Central memory CD8-positive, alpha-beta T cell (primary cell): ENCODE measurements around the gene SPAST.
A peak's percentile ranks its signal among the peaks of the same experiment; 100 is the strongest.

Experiments
- ATAC-seq: fragments of 150-1000 bp; cut with Tn5 transposase; replicated peaks from 2 replicates; pipeline ENCODE4 v1.10.0; 2022; ENCODE audit warnings: mild to moderate bottlenecking, moderate FRiP score, moderate number of reproducible peaks; ENCODE audit not compliant: poor library complexity, severe bottlenecking; ENCODE audit errors: extremely low read depth
- DNase-seq, 2 donors: peaks; one replicate each; pipeline ENCODE4 v3.0.0; 2021; ENCODE audit warnings: low spot score in 2 of 2
- H3K27ac Mint-ChIP-seq: one replicate; pipeline ENCODE4 v1.8.0; 2022; ENCODE audit warnings: low read depth, mild to moderate bottlenecking, moderate library complexity, mixed read lengths
- H3K27me3 Mint-ChIP-seq: one replicate; pipeline ENCODE4 v1.8.0; 2022; ENCODE audit warnings: mixed read lengths
- H3K36me3 Mint-ChIP-seq: one replicate; pipeline ENCODE4 v1.8.0; 2022; ENCODE audit warnings: mild to moderate bottlenecking, moderate library complexity, mixed read lengths; ENCODE audit not compliant: insufficient read depth
- H3K4me1 Mint-ChIP-seq: one replicate; pipeline ENCODE4 v1.8.0; 2022; ENCODE audit warnings: mixed read lengths
- H3K4me3 Mint-ChIP-seq: one replicate; pipeline ENCODE4 v1.8.0; 2022; ENCODE audit warnings: mild to moderate bottlenecking, moderate library complexity, mixed read lengths
- H3K9me3 Mint-ChIP-seq: one replicate; pipeline ENCODE4 v1.8.0; 2022; ENCODE audit warnings: mixed read lengths

The SPAST gene

GRCh38 chr2:32061973-32062861, 1.1 kb upstream of the SPAST start:
- no peak for DNase-seq
- no peaks in the 10 kb centered on the region for H3K9me3 Mint-ChIP-seq
- ATAC-seq, result no peak
- H3K27me3 Mint-ChIP-seq, result no peaks in the 10 kb centered on the region
- peak overlapping the region; percentile 92 for H3K27ac Mint-ChIP-seq
- peak overlapping the region; percentile 95 for H3K4me3 Mint-ChIP-seq
- peaks cover 24% of the 10 kb centered on the region for H3K4me1 Mint-ChIP-seq
- H3K36me3 Mint-ChIP-seq, result peaks cover 15% of the 10 kb centered on the region

DNA sequence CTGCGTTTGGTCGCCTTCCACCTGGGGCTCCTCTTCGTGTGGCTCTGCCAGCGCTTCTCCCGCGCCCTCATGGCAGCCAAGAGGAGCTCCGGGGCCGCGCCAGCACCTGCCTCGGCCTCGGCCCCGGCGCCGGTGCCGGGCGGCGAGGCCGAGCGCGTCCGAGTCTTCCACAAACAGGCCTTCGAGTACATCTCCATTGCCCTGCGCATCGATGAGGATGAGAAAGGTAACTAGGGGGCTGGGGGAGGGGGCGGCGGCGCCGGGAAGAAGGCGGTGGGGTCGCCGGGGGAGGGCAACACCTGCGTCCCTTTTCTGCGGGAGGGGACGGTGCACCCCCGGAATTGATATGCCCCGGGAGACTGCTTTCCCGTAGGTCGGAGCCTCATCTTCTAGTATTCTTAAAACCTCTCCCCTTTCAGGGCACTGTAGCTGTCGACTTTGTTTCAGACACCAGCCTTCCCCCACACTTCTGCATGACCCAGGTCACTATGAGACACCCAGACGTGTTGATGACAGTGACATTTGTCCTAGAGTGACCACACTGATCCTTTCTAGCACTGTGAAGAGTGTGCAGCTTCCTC, 755 bp downstream of the SPAST start:
- DNase-seq (peak in 1 of 2 donors; percentile 15), ATAC-seq (no peak)
- H3K36me3 Mint-ChIP-seq, result peaks cover 15% of the 10 kb centered on the region

GRCh38 chr2:32064713-32065112, 1.4 kb downstream of the SPAST start:
- H3K27ac Mint-ChIP-seq, result peak overlapping the region; percentile 53
- ATAC-seq (no peak), DNase-seq (no peak)
- no peaks in the 10 kb centered on the region for H3K27me3 Mint-ChIP-seq
- no peaks in the 10 kb centered on the region for H3K9me3 Mint-ChIP-seq
- H3K36me3 Mint-ChIP-seq, result peaks cover 15% of the 10 kb centered on the region
- peaks cover 26% of the 10 kb centered on the region for H3K4me1 Mint-ChIP-seq
- H3K4me3 Mint-ChIP-seq, result peak overlapping the region; percentile 95

More for the DNA sequence above, 755 bp downstream of the SPAST start:
- H3K27ac Mint-ChIP-seq, result peak overlapping the region; percentile 53
- H3K4me1 Mint-ChIP-seq, result peaks cover 26% of the 10 kb centered on the region
- H3K9me3 Mint-ChIP-seq, result no peaks in the 10 kb centered on the region
- H3K4me3 Mint-ChIP-seq, result peak overlapping the region; percentile 95
- no peaks in the 10 kb centered on the region for H3K27me3 Mint-ChIP-seq

DNA sequence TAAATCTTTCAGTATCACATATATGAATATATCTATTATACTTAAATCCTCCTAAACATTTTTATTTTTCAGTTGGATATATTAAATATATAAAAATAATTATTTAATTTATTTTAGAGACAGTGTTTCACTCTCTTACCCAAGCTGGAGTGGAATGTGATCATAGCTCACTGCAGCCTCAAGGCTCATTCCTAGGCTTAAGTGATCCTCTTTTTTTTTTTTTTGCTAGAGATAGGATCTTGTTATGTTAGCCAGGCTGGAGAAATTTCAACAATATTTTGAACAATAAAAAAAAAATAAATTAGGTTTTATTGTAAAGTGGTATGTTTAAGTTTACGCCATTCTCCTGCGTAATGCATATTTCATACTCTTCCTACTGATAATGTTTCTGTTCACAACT, 4.2 kb downstream of the SPAST start:
- no peak overlapping the region for H3K4me3 Mint-ChIP-seq
- no peak overlapping the region for H3K27ac Mint-ChIP-seq
- H3K9me3 Mint-ChIP-seq, result no peaks in the 10 kb centered on the region
- ATAC-seq, result no peak
- H3K27me3 Mint-ChIP-seq, result no peaks in the 10 kb centered on the region
- peaks cover 37% of the 10 kb centered on the region for H3K4me1 Mint-ChIP-seq
- peaks cover 17% of the 10 kb centered on the region for H3K36me3 Mint-ChIP-seq
- no peak for DNase-seq

DNA sequence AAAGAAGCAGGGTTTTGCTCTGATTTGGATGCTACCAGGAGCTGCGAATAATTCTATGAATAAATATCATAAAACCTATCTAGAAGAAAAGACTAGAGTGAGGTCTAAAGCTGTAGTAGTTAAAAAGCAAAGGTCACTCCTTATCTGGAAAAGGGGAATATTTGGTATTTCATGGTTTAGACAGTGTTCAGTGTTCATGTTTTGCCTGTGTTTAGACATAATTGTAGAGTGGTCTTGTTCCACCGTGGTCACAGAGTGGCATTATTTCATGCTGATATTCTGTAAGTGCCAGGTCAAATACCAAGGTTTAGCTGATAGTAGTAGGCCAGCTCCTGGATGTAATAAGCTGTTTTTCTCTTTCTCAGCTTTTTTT, 10.8 kb downstream of the SPAST start:
- peak overlapping the region; percentile 27 for H3K27ac Mint-ChIP-seq
- H3K9me3 Mint-ChIP-seq, result no peaks in the 10 kb centered on the region
- DNase-seq, result no peak
- H3K36me3 Mint-ChIP-seq, result peaks cover 25% of the 10 kb centered on the region
- H3K27me3 Mint-ChIP-seq, result no peaks in the 10 kb centered on the region
- H3K4me1 Mint-ChIP-seq, result peaks cover 39% of the 10 kb centered on the region
- H3K4me3 Mint-ChIP-seq, result no peak overlapping the region
- ATAC-seq, result no peak

DNA sequence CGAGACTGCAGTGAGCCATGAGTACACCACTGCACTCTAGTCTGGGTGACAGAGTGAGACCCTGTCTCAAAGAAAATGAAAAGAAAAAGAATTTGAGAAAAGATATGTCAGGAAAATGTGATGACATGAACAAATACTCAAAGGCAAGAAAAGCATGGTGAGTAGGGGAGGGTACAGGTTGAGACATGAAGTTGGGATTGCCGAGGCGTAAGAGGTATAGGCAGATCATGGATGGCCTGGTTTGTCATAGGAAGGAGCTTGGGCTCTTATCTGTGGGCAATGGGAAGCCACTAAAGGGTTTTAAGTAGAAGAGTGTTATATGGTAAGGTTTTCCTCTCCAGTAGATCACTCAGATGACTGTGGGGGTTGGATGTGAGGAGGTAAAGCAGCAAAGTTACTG, 32.3 kb downstream of the SPAST start:
- peaks cover 15% of the 10 kb centered on the region for H3K36me3 Mint-ChIP-seq
- H3K27me3 Mint-ChIP-seq, result no peaks in the 10 kb centered on the region
- no peaks in the 10 kb centered on the region for H3K9me3 Mint-ChIP-seq
- no peaks in the 10 kb centered on the region for H3K4me1 Mint-ChIP-seq
- peak overlapping the region; percentile 5 for H3K27ac Mint-ChIP-seq
- DNase-seq (no peak), ATAC-seq (no peak)
- H3K4me3 Mint-ChIP-seq, result no peak overlapping the region

- peaks cover 22% of the 10 kb centered on the region for H3K36me3 Mint-ChIP-seq
Measured at GRCh38 chr2:32108111-32108510, 44.8 kb downstream of the SPAST start.

GRCh38 chr2:32118055-32118454, 54.7 kb downstream of the SPAST start:
- Mint-ChIP-seq H3K4me3 (no peak overlapping the region), H3K9me3 (no peaks in the 10 kb centered on the region), H3K27ac (no peak overlapping the region), H3K4me1 (no peaks in the 10 kb centered on the region), H3K27me3 (no peaks in the 10 kb centered on the region), H3K36me3 (peaks cover 24% of the 10 kb centered on the region)
- ATAC-seq (no peak), DNase-seq (no peak)

More at GRCh38 chr2:32108111-32108510, 44.8 kb downstream of the SPAST start:
- no peak for DNase-seq
- ATAC-seq, result no peak
- Mint-ChIP-seq H3K27me3 (no peaks in the 10 kb centered on the region), H3K9me3 (no peaks in the 10 kb centered on the region), H3K27ac (no peak overlapping the region), H3K4me1 (peaks cover 12% of the 10 kb centered on the region), H3K4me3 (no peak overlapping the region)

DNA sequence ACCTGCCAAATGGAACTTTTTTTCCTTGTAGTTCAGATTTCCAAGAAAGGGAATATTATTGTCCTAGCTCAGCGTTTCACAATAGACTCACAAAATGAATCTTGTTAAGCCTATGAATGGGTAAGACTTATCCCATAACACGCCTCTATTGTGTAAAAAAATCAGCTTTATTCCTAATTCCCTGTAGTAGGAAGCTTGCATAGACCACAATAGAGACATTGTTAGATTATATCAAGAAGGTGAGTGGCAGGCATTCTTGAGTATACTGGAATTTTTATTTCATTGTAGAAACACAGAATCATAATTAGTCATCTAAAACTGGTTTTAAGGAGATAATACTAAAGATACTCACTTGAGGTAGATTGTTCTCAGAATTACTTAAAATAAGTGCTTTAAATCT, 55.8 kb downstream of the SPAST start:
- H3K27ac Mint-ChIP-seq, result no peak overlapping the region
- H3K4me1 Mint-ChIP-seq, result no peaks in the 10 kb centered on the region
- H3K4me3 Mint-ChIP-seq, result no peak overlapping the region
- no peaks in the 10 kb centered on the region for H3K27me3 Mint-ChIP-seq
- DNase-seq (no peak), ATAC-seq (no peak)
- H3K36me3 Mint-ChIP-seq, result peaks cover 24% of the 10 kb centered on the region
- H3K9me3 Mint-ChIP-seq, result no peaks in the 10 kb centered on the region

DNA sequence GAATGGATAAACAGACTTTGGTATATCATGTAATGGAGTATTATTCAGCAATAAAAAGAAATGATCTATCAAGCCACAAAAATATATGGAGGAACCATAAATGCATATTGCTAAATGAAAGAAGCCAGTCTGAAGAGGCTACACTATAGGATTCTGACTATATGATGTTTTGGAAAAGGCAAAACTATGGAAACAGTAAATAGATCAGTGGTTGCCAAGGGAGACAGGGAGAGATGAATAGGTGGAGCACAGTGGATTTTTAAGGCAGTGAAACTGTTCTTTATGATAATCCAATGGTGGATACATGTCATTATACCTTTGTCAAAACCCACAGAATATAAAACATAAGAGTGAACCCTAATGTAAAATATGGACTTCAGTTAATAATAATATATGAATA, 61.3 kb downstream of the SPAST start:
- peaks cover 4% of the 10 kb centered on the region for H3K4me1 Mint-ChIP-seq
- no peaks in the 10 kb centered on the region for H3K9me3 Mint-ChIP-seq
- H3K27ac Mint-ChIP-seq, result no peak overlapping the region

DNA sequence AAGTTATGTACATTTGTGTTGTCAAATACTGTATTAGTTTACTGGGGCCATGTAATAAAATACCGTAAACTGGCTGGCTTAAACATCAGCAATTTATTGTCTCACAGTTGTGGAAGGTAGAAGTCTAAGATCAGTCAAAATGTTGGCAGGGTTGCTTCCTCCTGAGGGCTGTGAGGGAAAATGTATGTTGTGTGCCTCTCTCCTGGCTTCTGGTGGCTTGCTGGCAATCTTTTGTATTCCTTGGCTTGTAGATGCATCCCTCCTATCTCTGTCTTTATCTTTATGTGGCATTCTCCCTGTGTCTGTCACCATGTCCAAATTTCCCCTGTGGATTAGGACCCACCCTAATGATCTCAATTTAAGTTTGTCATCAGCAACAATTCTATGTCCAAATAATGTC, 65.3 kb downstream of the SPAST start:
- Mint-ChIP-seq H3K4me3 (no peak overlapping the region), H3K9me3 (no peaks in the 10 kb centered on the region), H3K36me3 (peaks cover 32% of the 10 kb centered on the region), H3K4me1 (peaks cover 4% of the 10 kb centered on the region), H3K27me3 (no peaks in the 10 kb centered on the region), H3K27ac (no peak overlapping the region)
- ATAC-seq, result no peak
- no peak for DNase-seq

More for the DNA sequence above, 61.3 kb downstream of the SPAST start:
- peaks cover 37% of the 10 kb centered on the region for H3K36me3 Mint-ChIP-seq
- H3K27me3 Mint-ChIP-seq, result no peaks in the 10 kb centered on the region
- DNase-seq, result no peak
- no peak for ATAC-seq
- H3K4me3 Mint-ChIP-seq, result no peak overlapping the region

DNA sequence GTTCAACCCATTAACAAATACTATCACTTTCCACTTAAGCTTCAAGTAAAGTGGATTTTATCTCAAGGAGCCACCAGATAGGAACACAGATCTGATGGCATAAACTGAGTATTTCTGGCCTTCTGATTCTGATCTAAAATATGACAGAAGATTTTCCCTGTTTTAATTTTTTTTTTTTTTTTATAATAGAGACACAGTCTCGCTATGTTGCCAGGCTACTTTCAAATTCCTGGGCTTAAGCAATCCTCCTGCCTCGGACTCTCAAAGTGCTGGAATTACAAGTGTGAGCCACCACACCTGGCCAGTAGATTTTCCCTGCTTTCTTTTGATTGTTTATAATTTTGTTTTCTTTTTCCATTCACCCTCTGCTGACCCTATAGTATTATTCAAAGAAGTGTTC, 65.7 kb downstream of the SPAST start:
- Mint-ChIP-seq H3K4me1 (peaks cover 4% of the 10 kb centered on the region), H3K27ac (no peak overlapping the region)

DNA sequence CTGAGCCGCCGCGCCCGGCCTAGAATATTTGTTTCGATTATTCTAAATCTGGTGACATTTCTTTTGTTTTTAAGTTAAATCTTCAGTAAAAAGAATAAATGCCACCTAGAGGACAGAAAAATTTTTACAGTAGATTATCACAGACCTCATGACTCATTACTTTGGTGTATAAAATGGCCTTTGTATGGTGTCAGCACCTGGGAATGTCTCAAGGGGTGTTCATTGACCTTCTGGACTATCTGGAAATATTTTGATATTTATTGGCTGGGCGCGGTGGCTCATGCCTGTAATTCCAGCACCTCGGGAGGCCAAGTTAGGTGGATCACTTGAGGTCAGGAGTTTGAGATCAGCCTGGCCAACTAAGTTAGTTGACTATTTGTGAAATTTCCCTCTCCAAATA, 72.1 kb downstream of the SPAST start:
- ATAC-seq, result no peak
- Mint-ChIP-seq H3K27me3 (no peaks in the 10 kb centered on the region), H3K4me1 (no peaks in the 10 kb centered on the region), H3K27ac (no peak overlapping the region), H3K9me3 (no peaks in the 10 kb centered on the region), H3K36me3 (peaks cover 38% of the 10 kb centered on the region), H3K4me3 (no peak overlapping the region)
- DNase-seq, result no peak

More for the DNA sequence above, 65.7 kb downstream of the SPAST start:
- H3K4me3 Mint-ChIP-seq, result no peak overlapping the region
- H3K9me3 Mint-ChIP-seq, result no peaks in the 10 kb centered on the region
- DNase-seq, result no peak
- no peaks in the 10 kb centered on the region for H3K27me3 Mint-ChIP-seq
- peaks cover 30% of the 10 kb centered on the region for H3K36me3 Mint-ChIP-seq
- no peak for ATAC-seq
